ENCODE measurements around the gene KCNC3.

- TF ChIP-seq CTCF (conservative IDR thresholded peaks at IDR 0.05 in 1 of 2, IDR thresholded peaks at IDR 0.05 in 1 of 2; ENCODE audit: extremely low read depth in 1 of 2, insufficient read depth in 1 of 2, low read depth in 1 of 2, low read length in 2 of 2) (no peak), EZH2 (IDR thresholded peaks at IDR 0.05; ENCODE audit: borderline replicate concordance, low read length) (no peak)
Observed at GRCh38 chr19:50275577-50276368, 53.4 kb downstream of the KCNC3 start.

Measured in mammary epithelial cell (primary cell).